Sigmoid colon (tissue), 7 donors: ENCODE data around the gene GPX6. TPM values are rescaled to one million over a fixed set of nuclear protein-coding genes. Genes with fewer than 3 reads are reported as not detected.

Experiments used
- DNase-seq: peaks from one replicate; pipeline ENCODE4 v3.0.0-alpha.2; 2019
- H3K27ac ChIP-seq, 4 donors: fragments of 200-600 bp; sonication (generic); one replicate each; pipeline ENCODE4 v1.5.1; 2016 to 2019; ENCODE audit warnings: mild to moderate bottlenecking in 1 of 4
- H3K27me3 ChIP-seq, 3 donors: fragments of 200-600 bp; sonication (generic); one replicate each; pipeline ENCODE4 v1.5.1; 2019; ENCODE audit warnings: mild to moderate bottlenecking in 1 of 3
- H3K36me3 ChIP-seq, 4 donors: fragments of 200-600 bp; sonication (generic); one replicate each; pipeline ENCODE4 v1.5.1; 2016 to 2019
- H3K4me1 ChIP-seq, 4 donors: fragments of 200-600 bp; sonication (generic); one replicate each; pipeline ENCODE4 v1.5.1; 2017 to 2019
- H3K4me3 ChIP-seq, 4 donors: fragments of 200-600 bp; sonication (generic); one replicate each; pipeline ENCODE4 v1.5.1; 2017 to 2019; ENCODE audit warnings: mild to moderate bottlenecking in 2 of 4, moderate library complexity in 1 of 4
- H3K9me3 ChIP-seq, 4 donors: fragments of 200-600 bp in 3 of 4; sonication (generic) in 3 of 4; one replicate each; pipeline versions ENCODE4 v1.5.1 to v1.6.1; 2013 to 2019
- CTCF ChIP-seq, 4 experiments: fragments of 450-650 bp in 3 of 4; fragments of 200-600 bp in 1 of 4; IDR thresholded peaks; one replicate each; pipeline ENCODE4 v1.5.1; 2016 to 2019; ENCODE audit warnings: antibody characterized with exemption in 4 of 4, mild to moderate bottlenecking in 3 of 4, moderate library complexity in 2 of 4
- EP300 ChIP-seq, 4 donors: sonication (generic); formaldehyde crosslinking; IDR thresholded peaks; one replicate each; pipeline ENCODE4 v1.6.1; 2017; ENCODE audit warnings: antibody characterized with exemption in 4 of 4
- POLR2A ChIP-seq, 2 donors: fragments of 450-650 bp; IDR thresholded peaks; one replicate each; pipeline ENCODE4 v1.6.1; 2016; ENCODE audit warnings: antibody characterized with exemption in 2 of 2, mild to moderate bottlenecking in 2 of 2, moderate library complexity in 2 of 2
- POLR2AphosphoS5 ChIP-seq, 4 donors: sonication (generic); formaldehyde crosslinking; IDR thresholded peaks; one replicate each; pipeline ENCODE4 v1.6.1; 2017; ENCODE audit warnings: antibody characterized with exemption in 4 of 4
- WGBS, 2 donors: extraction: QIAGEN DNeasy Blood & Tissue Kit; methylation state at CpG; one replicate each; pipeline ENCODE4 v1.1.7; 2013; 5-methylcytosine and 5-hydroxymethylcytosine counted together
- intact Hi-C: fragments of 100-400 bp; cut with DNase I; formaldehyde crosslinking; loops from one replicate; pipeline ENCODE4 v1.15.1; 2023
- polyA plus RNA-seq, 3 donors: library from polyadenylated mRNA; stranded (reverse); fragments of 200-250 nt; gene quantifications; one replicate each; pipeline ENCODE4 v1.2.3, GENCODE V29; 2013
- total RNA-seq, 4 donors: library from RNA; depleted of rRNA; stranded (reverse); fragments of >200 nt; gene quantifications; one replicate each; pipeline ENCODE4 v1.1.0, GENCODE V29; 2016
- donor health status: healthy with polysubstance abuse.
- donor health status: Bipolar disorder and iron deficiency.
- donor health status: healthy.

The GPX6 gene
- total and polyA plus RNA-seq, 7 donors, result not detected

GRCh38 chr6:28531479-28532128, 16.0 kb upstream of the GPX6 start:
- H3K4me3 ChIP-seq, result no peak overlapping the region
- H3K4me1 ChIP-seq, result no peaks in the 10 kb centered on the region
- no peak for TF ChIP-seq CTCF (IDR thresholded peaks at IDR 0.05)
- TF ChIP-seq POLR2A (IDR thresholded peaks at IDR 0.05), result no peak
- TF ChIP-seq EP300 (IDR thresholded peaks at IDR 0.05), result no peak
- no peak for TF ChIP-seq POLR2AphosphoS5 (IDR thresholded peaks at IDR 0.05)
- WGBS, 2 donors, result 74 to 77% methylated on average over 7 of the region's 7 CpGs
- H3K9me3 ChIP-seq, result no peaks in the 10 kb centered on the region
- no peaks in the 10 kb centered on the region for H3K36me3 ChIP-seq
- peaks cover 0 to 19% (median 0%) of the 10 kb centered on the region in 3 donors for H3K27me3 ChIP-seq
- H3K27ac ChIP-seq, result no peak overlapping the region
- intact Hi-C loops, result no loop called here
- DNase-seq, result no peak

- H3K27me3 ChIP-seq, result peaks cover 0 to 10% (median 0%) of the 10 kb centered on the region in 3 donors
These were observed 15.2 kb upstream of the GPX6 start for GRCh38 chr6:28530777-28531176.

GRCh38 chr6:28525496-28526039, 10.0 kb upstream of the GPX6 start, which contains the start of gene GPX5:
Gene GPX5 (plus strand): TSS chr6:28525881. CDS start chr6:28526014, 133 bp downstream.
- Histone ChIP-seq H3K36me3 (no peaks in the 10 kb centered on the region), H3K9me3 (no peaks in the 10 kb centered on the region), H3K27me3 (peaks cover 0 to 6% (median 0%) of the 10 kb centered on the region in 3 donors), H3K4me3 (no peak within 1 kb of the TSS), H3K4me1 (no peaks in the 10 kb centered on the region), H3K27ac (no peak within 1 kb of the TSS)
- intact Hi-C loops, result no loop called here
- WGBS, 2 donors, result 52 to 75% methylated on average over 10 of the region's 10 CpGs
- TF ChIP-seq POLR2A (IDR thresholded peaks at IDR 0.05) (no peak), EP300 (IDR thresholded peaks at IDR 0.05) (no peak), POLR2AphosphoS5 (IDR thresholded peaks at IDR 0.05) (no peak), CTCF (IDR thresholded peaks at IDR 0.05) (no peak)
- DNase-seq, result no peak

More at GRCh38 chr6:28530777-28531176, 15.2 kb upstream of the GPX6 start:
- intact Hi-C loops, result no loop called here
- no peaks in the 10 kb centered on the region for H3K4me1 ChIP-seq
- H3K4me3 ChIP-seq, result no peak overlapping the region
- WGBS, 2 donors, result 5 to 14% methylated on average over 1 of the region's 1 CpG
- no peaks in the 10 kb centered on the region for H3K36me3 ChIP-seq
- TF ChIP-seq POLR2AphosphoS5 (IDR thresholded peaks at IDR 0.05) (no peak), CTCF (IDR thresholded peaks at IDR 0.05) (no peak), EP300 (IDR thresholded peaks at IDR 0.05) (no peak), POLR2A (IDR thresholded peaks at IDR 0.05) (no peak)
- DNase-seq, result no peak
- H3K9me3 ChIP-seq, result no peaks in the 10 kb centered on the region
- no peak overlapping the region for H3K27ac ChIP-seq

- Histone ChIP-seq H3K9me3 (no peaks in the 10 kb centered on the region), H3K36me3 (no peaks in the 10 kb centered on the region), H3K27ac (no peak overlapping the region), H3K4me1 (no peaks in the 10 kb centered on the region), H3K27me3 (peaks cover 0 to under 1% (median 0%) of the 10 kb centered on the region in 3 donors), H3K4me3 (no peak overlapping the region)
- no peak for TF ChIP-seq POLR2A (IDR thresholded peaks at IDR 0.05)
- TF ChIP-seq CTCF (IDR thresholded peaks at IDR 0.05), result no peak
- no peak for TF ChIP-seq EP300 (IDR thresholded peaks at IDR 0.05)
- TF ChIP-seq POLR2AphosphoS5 (IDR thresholded peaks at IDR 0.05), result no peak
- intact Hi-C loops, result no loop called here
- 22 to 23% methylated on average over 3 of the region's 3 CpGs for WGBS, 2 donors
- DNase-seq, result no peak
These were observed 7.6 kb upstream of the GPX6 start for GRCh38 chr6:28523241-28523622.
